Right lobe of liver (tissue), 4 donors: Measurements from ENCODE around the gene PTPRD.

Experiments used
- CTCF ChIP-seq, 4 donors: fragments of 200-600 bp in 3 of 4; fragments of 450-650 bp in 1 of 4; IDR thresholded peaks; one replicate each; pipeline versions ENCODE4 v1.5.1 to v1.8.0; 2016 to 2022; ENCODE audit warnings: antibody characterized with exemption in 4 of 4, mild to moderate bottlenecking in 2 of 4
- POLR2A ChIP-seq: fragments of 450-650 bp; IDR thresholded peaks from one replicate; pipeline ENCODE4 v1.6.1; 2017; ENCODE audit warnings: antibody characterized with exemption, mild to moderate bottlenecking
- donor health status: DM: no; HTN: no; CAD: no.
- donor health status: DM: no; HTN: no; CAD: no.
- donor health status: DM: no; HTN: yes; CAD: no.

- TF ChIP-seq POLR2A: no peak
- no peak for TF ChIP-seq CTCF (IDR thresholded peaks at IDR 0.05)
Measured at GRCh38 chr9:9170439-9171134, 1442.2 kb downstream of the PTPRD start.
